Measurements from ENCODE around the gene CFAP74.
"Not testable (repeated sequence)": the region's sequence is repeated elsewhere in the genome, so short reads cannot be mapped to it uniquely, and the experiment has no call there.

Gene CFAP74

GRCh38 chr1:1982379-1983232, 21.0 kb downstream of the CFAP74 start:
- no peak for DNase-seq

DNA sequence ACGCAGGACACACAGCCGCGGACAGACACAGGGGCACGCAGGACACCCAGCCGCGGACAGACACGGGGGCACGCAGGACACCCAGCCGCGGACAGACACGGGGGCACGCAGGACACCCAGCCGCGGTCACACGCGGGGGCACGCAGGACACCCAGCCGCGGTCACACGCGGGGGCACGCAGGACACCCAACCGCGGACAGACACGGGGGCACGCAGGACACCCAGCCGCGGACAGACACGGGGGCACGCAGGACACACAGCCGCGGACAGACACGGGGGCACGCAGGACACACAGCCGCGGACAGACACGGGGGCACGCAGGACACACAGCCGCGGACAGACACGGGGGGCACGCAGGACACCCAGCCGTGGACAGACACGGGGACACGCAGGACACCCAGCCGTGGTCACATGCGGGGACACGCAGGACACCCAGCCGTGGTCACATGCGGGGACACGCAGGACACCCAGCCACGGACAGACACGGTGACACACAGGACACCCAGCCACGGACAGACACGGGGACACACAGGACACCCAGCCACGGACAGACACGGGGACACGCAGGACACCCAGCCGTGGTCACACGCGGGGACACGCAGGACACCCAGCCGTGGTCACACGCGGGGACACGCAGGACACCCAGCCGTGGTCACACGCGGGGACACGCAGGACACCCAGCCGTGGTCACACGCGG, 21.8 kb downstream of the CFAP74 start:
- not testable (repeated sequence) for DNase-seq

DNA sequence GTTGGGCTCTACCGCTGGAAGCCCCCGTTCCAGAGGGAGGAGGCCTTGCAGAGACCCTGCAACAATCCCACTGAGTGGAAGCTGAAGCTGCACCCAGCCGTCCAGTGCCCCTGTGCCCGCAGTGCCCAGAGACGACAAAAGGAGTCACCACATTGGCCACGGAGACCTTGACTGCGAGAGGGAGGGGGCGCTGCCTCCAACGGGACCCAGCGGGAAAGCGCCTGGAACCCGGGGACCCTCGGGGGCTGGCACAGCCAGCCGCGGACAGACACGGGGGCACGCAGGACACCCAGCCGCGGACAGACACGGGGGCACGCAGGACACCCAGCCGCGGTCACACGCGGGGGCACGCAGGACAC, 22.5 kb downstream of the CFAP74 start:
- DNase-seq: no peak

- DNase-seq: no peak
Measured at GRCh38 chr1:1980467-1981141, 23.0 kb downstream of the CFAP74 start.

DNA sequence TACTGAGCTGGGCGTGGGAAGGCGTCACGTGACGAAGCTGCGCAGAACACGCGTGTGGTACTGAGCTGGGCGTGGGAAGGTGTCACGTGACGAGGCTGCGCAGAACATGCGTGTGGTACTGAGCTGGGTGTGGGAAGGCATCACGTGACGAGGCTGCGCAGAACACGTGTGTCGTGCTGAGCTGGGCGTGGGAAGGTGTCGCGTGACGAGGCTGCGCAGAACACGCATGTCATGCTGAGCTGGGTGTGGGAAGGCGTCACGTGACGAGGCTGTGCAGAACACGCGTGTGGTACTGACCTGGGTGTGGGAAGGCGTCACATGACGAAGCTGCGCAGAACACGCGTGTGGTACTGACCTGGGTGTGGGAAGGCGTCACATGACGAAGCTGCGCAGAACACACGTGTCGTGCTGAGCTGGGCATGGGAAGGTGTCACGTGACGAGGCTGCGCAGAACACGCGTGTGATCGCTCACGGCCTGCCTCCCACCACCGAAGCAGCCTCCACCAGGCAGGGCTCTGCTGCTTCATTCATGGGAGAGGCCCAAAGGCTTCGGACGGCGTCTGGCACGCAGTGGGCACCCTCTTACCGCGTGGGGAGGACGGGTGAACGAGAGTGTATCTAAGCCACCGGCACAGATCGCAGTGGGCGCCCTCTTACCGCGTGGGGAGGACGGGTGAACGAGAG, 24.0 kb downstream of the CFAP74 start:
- DNase-seq: no peak

DNA sequence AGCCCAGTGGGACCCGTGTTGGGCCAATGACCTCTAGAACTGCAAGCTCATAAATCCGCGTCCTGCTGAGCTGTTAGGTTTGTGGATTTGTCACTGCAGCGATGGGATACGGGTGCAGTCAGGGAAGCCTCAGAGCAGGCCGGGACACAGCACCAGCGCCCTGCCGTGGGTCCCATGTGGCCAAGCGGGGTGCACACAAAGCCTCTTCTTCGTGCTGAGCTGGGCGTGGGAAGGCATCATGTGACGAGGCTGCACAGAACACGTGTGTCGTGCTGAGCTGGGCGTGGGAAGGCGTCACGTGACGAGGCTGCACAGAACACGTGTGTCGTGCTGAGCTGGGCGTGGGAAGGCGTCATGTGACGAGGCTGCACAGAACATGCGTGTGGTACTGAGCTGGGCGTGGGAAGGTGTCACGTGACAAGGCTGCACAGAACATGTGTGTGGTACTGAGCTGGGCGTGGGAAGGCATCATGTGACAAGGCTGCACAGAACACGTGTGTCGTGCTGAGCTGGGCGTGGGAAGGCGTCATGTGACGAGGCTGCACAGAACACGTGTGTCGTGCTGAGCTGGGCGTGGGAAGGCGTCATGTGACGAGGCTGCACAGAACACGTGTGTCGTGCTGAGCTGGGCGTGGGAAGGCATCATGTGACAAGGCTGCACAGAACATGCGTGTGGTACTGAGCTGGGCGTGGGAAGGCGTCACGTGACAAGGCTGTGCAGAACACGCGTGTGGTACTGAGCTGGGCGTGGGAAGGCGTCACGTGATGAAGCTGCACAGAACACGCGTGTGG, 24.7 kb downstream of the CFAP74 start:
- DNase-seq: not testable (repeated sequence)

DNA sequence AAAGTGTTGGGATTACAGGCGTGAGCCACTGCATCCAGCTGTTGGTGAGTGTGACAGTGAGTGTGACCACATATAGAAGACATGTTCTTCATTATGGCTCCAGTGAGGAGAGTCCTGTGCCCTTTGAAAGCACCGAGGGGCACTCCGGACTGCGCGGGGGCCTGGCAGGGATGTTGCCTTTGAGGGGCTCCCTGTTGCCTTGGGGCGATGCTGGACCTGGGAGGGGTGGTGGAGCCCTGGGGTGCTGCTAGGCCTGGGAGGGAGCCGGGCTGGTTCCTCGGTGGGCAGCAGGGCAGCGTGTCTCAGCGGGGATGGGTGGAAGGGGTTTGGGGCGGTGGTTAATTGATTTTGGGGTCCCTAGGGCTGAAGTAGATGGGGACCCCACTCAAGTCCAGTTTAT, 25.5 kb downstream of the CFAP74 start:
- DNase-seq: no peak

DNA sequence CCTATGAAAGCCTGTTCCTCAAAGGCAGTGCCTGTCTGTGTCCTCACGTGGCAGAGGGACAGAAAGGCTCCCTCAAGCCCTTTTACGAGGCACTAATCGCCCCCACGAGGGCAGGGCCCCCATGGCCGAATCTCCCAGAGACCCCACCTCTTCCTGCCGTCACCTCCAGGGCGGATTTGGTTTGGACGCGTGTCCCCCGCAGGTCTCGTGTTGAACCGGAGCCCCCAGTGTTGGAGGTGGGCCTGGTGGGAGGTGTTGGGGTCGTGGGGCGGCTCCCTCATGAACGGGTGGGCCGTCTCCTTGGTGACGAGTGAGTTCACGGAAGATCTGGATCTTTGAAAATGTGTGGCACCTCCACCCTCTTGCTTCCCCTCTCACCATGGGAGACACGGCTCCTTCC, 27.6 kb downstream of the CFAP74 start:
- no peak for DNase-seq

DNA sequence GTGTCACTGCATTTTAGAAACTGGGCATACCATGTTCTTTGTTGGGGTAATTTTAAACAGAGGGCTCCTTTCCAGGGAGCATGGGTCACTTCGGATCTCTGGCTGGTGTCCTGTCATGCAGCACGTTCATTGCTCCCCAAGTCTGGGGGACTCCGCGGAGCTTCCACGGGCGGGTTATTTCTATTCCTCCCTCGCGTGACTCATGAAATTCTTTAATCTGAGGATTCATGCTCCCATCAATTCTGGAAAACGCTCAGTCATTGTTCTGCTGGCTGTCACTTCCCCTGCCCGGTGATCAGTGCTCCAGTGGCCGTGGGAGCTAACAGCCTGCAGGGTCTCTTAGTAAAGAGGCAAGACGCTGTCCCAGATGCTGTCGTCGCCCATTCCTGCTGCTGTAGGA, 28.1 kb downstream of the CFAP74 start:
- DNase-seq: no peak

DNA sequence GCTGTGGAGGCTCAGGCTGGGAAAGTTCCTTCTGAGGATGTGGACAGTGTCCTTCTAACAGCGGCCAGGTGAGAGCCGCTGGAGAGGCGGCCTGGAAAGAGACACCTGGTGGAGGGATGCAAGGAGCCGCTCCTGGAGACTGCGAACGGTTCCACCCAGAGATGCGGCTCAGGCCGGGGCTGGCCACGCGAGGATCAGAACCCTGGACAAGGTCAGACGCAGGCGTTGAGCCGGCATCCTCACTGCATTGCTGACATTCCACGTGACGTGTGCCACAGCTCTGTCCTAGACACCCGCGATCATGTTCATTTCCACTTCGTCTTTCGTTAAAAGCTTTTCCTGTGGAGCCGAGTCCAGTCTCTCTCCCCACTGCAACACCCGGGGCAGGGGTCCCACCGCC, 28.8 kb downstream of the CFAP74 start:
- no peak for DNase-seq

- DNase-seq: no peak
Measured at GRCh38 chr1:1973716-1974642, 29.6 kb downstream of the CFAP74 start.

- no peak for DNase-seq
Measured at GRCh38 chr1:1972976-1973715, 30.4 kb downstream of the CFAP74 start.

DNA sequence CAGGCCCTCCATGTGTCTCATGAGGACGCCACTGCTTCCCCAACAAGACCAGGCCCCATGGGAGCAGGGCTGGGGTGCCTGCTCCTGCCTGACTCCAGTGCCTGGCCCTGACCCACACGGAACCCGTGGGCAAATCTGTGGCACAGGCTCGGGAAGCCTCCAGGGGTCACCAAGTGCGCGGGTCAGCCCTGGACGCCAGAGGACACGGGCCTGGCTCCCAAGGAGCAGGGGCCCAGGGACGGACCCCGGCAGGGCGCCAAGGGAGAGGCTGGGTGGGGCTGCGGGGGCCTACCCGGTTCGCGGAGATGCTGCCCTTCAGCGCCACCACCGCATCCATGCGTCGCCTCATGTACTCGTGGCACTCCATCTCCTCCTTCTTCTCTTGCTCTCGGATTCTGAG, 31.9 kb downstream of the CFAP74 start:
- DNase-seq: no peak

- DNase-seq: no peak
Measured at GRCh38 chr1:1971017-1971416, 32.6 kb downstream of the CFAP74 start.

- DNase-seq: no peak
Measured at GRCh38 chr1:1969953-1970716, 33.5 kb downstream of the CFAP74 start.

DNA sequence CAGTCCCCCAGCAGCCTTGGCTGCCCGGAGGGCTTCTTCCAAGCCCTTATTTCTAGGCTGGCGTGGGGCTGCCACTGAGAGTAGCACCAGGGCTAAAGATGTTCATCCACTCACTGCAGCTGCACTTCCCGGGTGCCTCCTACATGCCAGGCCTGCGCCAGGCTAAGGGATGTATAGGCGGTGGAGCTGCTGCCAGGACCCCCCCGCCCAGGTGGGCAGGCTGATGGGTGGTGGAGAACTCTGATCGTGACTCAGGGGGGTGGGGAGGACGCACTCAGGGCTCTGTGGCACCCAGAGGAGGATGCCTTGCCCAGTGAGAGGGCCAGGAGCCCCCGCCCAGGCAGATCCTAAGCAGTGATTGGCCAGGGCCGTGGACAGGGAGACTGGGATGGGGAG, 34.1 kb downstream of the CFAP74 start:
- no peak for DNase-seq

GRCh38 chr1:1968767-1969504, 34.6 kb downstream of the CFAP74 start:
- no peak for DNase-seq

DNA sequence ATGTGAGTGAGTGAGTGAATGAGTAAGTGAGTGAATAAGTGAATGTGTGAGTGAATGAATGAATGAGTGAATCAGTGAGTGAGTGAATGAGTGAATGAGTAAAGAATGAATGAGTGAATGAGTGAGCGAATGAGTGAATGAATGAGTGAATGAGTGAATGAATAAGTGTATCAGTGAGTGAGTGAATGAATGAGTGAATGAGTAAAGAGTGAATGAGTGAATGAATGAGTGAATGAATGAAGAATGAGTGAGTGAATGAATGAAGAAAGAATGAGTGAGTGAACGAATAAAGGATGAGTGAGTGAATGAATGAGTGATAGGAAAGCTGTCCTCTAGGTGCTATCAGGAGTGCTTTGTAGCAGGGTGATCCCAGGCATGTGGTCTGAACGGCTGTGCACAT, 35.7 kb downstream of the CFAP74 start:
- DNase-seq: no peak

- no peak for DNase-seq
Measured at GRCh38 chr1:1967151-1967550, 36.4 kb downstream of the CFAP74 start.

All from NCI-H1048 (cell line).